NT2/D1 (cell line): ENCODE measurements around the gene KIAA0319L.

Experiments used
- DNase-seq: peaks from one replicate; pipeline ENCODE4 v3.0.0-alpha.2; 2011; ENCODE audit warnings: low read depth, low spot score
- H3K27me3 ChIP-seq: 2 replicates; pipeline ENCODE4 v1.6.0; 2011; ENCODE audit warnings: mild to moderate bottlenecking; ENCODE audit not compliant: insufficient read length, insufficient read depth
- H3K36me3 ChIP-seq: 2 replicates; pipeline ENCODE4 v1.6.1; 2011; ENCODE audit warnings: mild to moderate bottlenecking, low read length, mixed read lengths; ENCODE audit not compliant: insufficient read depth, insufficient read length
- H3K4me1 ChIP-seq: 2 replicates; pipeline ENCODE4 v1.5.1; 2011; ENCODE audit not compliant: insufficient read depth, insufficient read length
- H3K4me3 ChIP-seq: 2 replicates; pipeline ENCODE4 v1.5.1; 2011; ENCODE audit warnings: low read depth; ENCODE audit not compliant: insufficient read length
- H3K9ac ChIP-seq: 2 replicates; pipeline ENCODE4 v1.6.0; 2011; ENCODE audit warnings: low read depth; ENCODE audit not compliant: insufficient read length
- H3K9me3 ChIP-seq: 2 replicates; pipeline ENCODE4 v1.5.1; 2011; ENCODE audit warnings: mild to moderate bottlenecking, low read length; ENCODE audit not compliant: insufficient read depth
- SUZ12 ChIP-seq: IDR thresholded peaks from 2 replicates; pipeline ENCODE4 v1.6.1; 2011; ENCODE audit not compliant: insufficient read length, insufficient read depth; ENCODE audit errors: extremely low read depth
- YY1 ChIP-seq: IDR thresholded peaks from 2 replicates; pipeline ENCODE4 v1.6.1; 2011; ENCODE audit not compliant: insufficient read length, insufficient read depth
- ZNF274 ChIP-seq: IDR thresholded peaks from 2 replicates; pipeline ENCODE4 v1.6.1; 2011; ENCODE audit warnings: mild to moderate bottlenecking, low read depth, low read length

Gene KIAA0319L

DNA sequence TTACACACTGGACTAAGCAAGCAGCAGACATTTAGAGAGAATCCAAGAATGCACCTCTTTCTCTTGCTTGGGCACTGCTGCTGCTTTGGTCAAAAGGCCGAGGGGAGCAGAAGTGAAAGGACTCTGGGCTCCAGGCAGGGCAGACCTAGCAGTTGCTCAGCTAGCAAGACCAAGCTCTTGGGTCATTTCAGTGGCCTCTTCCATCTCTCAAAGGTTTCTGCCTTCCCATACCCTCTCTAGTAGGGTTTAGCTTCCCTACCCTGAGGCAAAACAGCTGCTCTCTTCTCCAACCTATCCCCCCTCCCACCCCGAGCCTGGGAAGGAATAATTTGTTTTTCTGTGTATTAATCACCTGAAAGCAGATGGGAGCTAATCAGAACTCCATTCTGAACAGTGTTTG, 41.7 kb upstream of the KIAA0319L start:
- TF ChIP-seq YY1: no peak
- TF ChIP-seq SUZ12: no peak
- TF ChIP-seq ZNF274: no peak
- DNase-seq: no peak
- no peaks in the 10 kb centered on the region for H3K27me3 ChIP-seq
- H3K9me3 ChIP-seq: no peaks in the 10 kb centered on the region
- H3K9ac ChIP-seq: no peak overlapping the region
- H3K36me3 ChIP-seq: peaks cover 65% of the 10 kb centered on the region
- H3K4me3 ChIP-seq: no peak overlapping the region
- no peaks in the 10 kb centered on the region for H3K4me1 ChIP-seq

DNA sequence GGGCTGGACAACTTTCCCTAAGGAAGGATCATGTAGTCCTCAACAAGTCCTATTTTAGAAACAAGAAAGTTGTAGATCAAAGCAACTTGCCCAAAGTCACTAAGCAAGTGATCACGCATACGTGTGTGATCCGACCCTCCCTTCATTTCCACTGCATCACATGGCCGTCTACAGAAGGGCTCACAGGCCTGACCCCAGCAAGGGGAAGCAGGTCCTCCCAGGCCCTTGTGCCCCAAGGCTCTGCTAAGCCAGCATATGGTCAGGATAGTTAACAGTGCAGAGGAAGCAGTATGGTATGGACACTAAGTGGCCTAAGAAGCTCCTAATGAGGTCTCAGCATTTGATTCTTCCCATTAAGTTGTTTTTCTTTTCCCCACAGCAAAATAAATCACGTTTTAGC, 40.7 kb upstream of the KIAA0319L start:
- H3K27me3 ChIP-seq: no peaks in the 10 kb centered on the region
- TF ChIP-seq SUZ12: no peak
- TF ChIP-seq YY1: no peak
- TF ChIP-seq ZNF274: no peak
- DNase-seq: no peak
- H3K4me1 ChIP-seq: no peaks in the 10 kb centered on the region
- no peaks in the 10 kb centered on the region for H3K9me3 ChIP-seq
- no peak overlapping the region for H3K4me3 ChIP-seq
- no peak overlapping the region for H3K9ac ChIP-seq
- H3K36me3 ChIP-seq: peaks cover 55% of the 10 kb centered on the region

DNA sequence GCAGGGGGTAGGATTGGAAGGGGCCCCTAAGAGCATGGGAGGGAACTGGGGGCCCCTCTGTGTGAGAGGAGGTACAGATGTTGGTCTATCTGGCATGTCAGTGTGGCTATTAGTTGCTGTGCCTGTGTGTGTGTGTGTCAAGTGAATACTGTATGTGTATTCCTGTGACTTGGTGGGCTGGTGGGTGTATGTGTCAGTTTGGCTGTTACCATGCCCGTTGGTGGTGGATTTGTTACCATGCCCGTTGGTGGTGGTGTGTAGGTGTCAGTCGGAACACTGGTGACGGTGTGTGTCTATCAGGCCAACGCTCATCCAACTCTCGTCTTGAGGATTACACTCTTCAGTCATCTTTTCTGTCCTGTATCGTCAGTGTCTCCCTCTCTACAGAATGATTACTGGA, 38.5 kb upstream of the KIAA0319L start:
- Histone ChIP-seq H3K4me3 (no peak overlapping the region), H3K27me3 (no peaks in the 10 kb centered on the region), H3K36me3 (peaks cover 44% of the 10 kb centered on the region), H3K9ac (no peak overlapping the region), H3K9me3 (no peaks in the 10 kb centered on the region), H3K4me1 (no peaks in the 10 kb centered on the region)
- no peak for TF ChIP-seq SUZ12
- no peak for TF ChIP-seq YY1
- no peak for TF ChIP-seq ZNF274
- DNase-seq: no peak

DNA sequence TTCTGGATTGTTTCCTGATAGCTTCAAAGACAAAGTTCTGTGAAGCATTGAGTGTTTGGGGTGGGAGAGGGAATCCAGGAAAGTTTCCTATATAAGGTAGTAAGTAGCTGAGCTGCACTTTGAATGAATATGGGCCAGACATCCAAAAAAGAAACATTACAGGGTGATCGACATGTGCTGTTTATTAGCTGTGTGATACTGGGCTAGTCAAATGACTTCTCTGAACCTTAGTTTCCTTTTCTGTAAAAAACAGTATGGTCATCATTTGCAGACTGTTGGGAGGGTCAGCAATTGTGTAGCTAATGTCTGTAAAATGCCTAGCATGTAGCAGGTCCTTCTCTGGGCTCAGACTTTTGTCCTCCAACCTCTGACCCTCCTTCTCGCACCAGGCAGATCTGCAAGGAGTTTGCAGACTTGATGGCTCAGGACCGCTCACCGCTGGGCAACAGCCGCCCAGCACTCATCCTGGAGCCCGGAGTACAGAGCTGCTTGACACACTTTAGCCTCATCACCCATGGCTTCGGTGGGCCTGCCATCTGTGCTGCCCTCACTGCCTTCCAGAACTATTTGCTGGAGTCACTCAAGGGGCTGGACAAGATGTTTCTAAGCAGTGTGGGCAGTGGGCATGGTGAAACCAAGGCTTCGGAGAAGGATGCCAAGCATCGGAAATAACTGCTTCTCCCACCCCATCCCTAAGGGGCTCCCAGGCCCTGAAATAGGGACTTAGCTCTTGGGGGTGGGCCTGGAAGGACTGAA, 37.0 kb upstream of the KIAA0319L start:
- Histone ChIP-seq H3K27me3 (no peaks in the 10 kb centered on the region), H3K4me1 (no peaks in the 10 kb centered on the region), H3K9me3 (no peaks in the 10 kb centered on the region), H3K9ac (no peak overlapping the region), H3K4me3 (no peak overlapping the region), H3K36me3 (peaks cover 35% of the 10 kb centered on the region)
- no peak for DNase-seq
- TF ChIP-seq YY1: no peak
- TF ChIP-seq SUZ12: no peak
- no peak for TF ChIP-seq ZNF274

DNA sequence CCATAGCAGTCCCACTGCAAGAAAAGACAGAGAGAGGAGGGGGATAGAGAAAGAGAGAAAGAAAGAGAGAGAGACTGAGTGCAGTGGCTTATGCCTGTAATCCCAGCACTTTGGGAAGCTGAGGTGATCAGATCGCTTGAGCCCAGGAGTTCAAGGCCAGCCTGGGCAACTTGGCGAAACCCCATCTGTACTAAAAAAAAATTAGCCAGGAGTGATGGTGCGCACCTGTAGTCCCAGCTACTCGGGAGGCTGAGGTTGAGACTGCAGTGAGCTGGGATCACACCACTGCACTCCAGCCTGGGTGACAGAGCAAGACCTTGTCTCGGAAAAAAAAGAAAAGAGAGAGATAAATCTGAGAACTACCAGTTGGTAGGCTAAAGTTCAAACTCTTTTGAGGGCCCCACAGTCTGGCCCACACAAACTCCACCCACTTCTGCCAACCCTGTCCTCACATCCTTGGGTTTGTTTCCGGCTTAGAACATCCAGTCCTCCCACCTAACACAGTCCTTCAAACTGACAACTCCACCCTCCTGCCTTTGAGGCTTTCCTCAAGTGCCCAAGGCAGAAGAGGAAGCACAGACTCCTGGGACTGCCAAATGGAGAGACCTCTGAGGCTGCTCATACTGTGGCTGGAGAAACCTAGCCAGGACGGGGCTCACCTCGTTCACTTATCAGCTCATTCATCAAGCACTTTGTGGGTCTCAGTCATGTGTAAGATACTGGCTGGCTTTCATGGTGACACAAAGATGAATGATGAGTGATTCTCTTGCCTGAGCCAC, 36.0 kb upstream of the KIAA0319L start:
- Histone ChIP-seq H3K27me3 (no peaks in the 10 kb centered on the region), H3K9ac (no peak overlapping the region)
- no peak for DNase-seq

DNA sequence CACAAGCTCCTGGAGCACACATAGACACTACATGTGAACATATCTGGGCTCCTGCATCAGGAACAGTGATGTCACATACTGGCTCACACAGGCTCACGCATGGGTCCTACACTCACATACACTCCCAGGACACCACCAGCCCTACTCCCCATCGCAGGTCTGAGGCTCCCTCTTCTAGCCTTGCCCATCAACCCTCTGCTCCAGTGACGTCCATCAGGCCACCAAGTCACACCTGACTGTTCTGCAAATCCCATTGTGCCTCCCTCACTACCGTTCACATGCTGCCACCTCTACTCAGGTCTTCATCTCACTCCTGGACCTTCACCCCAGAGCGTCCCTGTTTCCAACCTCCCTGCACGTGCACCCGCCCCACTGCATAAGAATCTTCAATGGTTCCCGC, 34.0 kb upstream of the KIAA0319L start:
- Histone ChIP-seq H3K4me1 (no peaks in the 10 kb centered on the region), H3K4me3 (no peak overlapping the region), H3K9ac (no peak overlapping the region), H3K9me3 (no peaks in the 10 kb centered on the region), H3K27me3 (no peaks in the 10 kb centered on the region), H3K36me3 (peaks cover 17% of the 10 kb centered on the region)
- TF ChIP-seq YY1 (no peak), SUZ12 (no peak), ZNF274 (no peak)
- DNase-seq: no peak

More for the DNA sequence above, 36.0 kb upstream of the KIAA0319L start:
- Histone ChIP-seq H3K9me3 (no peaks in the 10 kb centered on the region), H3K4me1 (no peaks in the 10 kb centered on the region), H3K4me3 (no peak overlapping the region), H3K36me3 (peaks cover 30% of the 10 kb centered on the region)
- no peak for TF ChIP-seq ZNF274
- TF ChIP-seq YY1: no peak
- TF ChIP-seq SUZ12: no peak

DNA sequence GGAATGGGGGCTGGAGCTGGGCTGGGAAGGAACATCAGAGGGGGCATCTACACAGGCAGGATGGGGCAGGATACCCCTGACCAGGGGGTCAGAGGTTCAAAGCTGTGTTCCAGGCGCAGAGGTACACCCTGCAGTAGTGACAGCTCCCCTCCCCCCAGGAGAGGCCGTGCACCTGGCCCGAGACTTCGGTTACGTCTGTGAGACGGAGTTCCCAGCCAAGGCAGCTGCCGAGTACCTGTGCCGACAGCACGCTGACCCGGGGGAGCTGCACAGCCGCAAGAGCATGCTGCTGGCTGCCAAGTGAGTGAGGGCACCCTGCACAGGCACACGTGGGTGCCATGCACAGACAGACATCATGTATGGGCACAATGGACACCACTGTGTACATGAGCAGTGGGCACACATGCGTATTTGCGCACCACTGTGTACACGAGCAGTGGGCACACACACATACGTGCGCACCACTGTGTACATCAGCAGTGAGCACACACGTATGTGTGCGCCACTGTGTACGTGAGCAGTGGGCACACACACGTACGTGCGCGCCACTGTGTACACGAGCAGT, 33.4 kb upstream of the KIAA0319L start:
- Histone ChIP-seq H3K27me3 (no peaks in the 10 kb centered on the region), H3K9ac (no peak overlapping the region), H3K4me3 (no peak overlapping the region), H3K4me1 (no peaks in the 10 kb centered on the region), H3K36me3 (peaks cover 12% of the 10 kb centered on the region), H3K9me3 (no peaks in the 10 kb centered on the region)
- no peak for DNase-seq
- TF ChIP-seq SUZ12 (no peak), YY1 (no peak), ZNF274 (no peak)
